ENCODE results near the gene ATP1A1.

Gene ATP1A1

DNA sequence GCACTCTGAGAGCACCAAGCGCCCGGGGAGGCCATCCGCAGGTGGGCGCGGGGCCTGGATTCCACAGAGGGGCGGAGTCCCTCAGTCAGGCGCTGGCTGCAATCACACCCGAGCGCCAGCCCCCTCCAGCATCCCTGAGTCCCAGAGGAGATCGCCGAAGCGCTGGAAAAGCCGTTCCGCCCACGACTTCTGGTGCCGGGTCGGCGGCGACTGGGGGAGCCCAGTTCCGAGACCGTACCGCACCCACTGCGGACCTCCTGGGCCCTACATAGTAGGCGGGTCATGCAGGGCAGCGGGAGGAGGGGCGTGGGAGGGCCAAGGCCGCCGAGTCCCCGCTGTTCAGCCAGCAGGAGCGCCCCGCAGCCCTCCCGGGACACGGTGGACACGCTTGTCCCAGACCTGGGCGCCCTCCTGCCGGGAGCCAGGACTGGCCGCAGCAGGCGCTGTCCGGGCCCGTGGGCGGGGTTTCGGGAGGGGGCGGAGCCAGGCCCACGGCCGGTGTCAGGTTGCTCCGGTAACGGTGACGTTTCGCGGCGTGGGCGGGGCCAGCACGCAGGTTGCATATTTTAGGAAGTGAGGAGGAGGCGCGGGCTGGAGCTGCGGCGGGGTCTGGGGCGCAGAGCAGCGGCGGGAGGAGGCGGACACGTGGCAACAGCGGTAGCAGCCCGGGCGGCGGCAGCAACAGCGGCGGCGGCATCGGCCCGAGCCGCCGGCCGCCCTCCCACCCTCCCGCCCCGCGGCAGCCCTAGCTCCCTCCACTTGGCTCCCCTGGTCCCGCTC, at the start of gene ATP1A1:
Gene ATP1A1, plus strand, starts transcription at position 594 of the 780 bp plus-strand sequence. CDS start 268 bp downstream, outside the sequence.
- DNase-seq (ENCODE audit: low read depth): peak; percentile 96

- no peak for DNase-seq (ENCODE audit: low read depth)
These were observed 49.6 kb upstream of the ATP1A1 start for GRCh38 chr1:116323491-116323890.

DNA sequence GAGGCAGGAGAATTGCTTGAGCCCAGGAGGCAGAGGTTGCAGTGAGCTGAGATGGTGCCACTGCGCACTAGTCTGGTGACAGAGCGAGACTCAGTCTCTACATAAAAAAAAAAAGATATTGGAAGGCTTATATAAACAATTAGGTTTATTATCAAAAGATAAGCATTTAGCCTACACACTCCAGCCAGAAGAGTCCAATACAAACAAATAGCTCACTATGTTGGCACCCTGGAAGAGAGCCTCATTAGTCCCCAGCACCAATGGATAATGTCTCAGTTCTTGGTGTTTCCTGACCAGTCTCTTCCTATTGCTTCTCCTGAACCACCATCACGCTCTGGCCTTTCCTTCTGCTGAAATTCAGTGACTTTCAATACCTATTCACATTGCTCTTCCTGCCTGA, 48.6 kb upstream of the ATP1A1 start:
- DNase-seq (ENCODE audit: low read depth): no peak

DNA sequence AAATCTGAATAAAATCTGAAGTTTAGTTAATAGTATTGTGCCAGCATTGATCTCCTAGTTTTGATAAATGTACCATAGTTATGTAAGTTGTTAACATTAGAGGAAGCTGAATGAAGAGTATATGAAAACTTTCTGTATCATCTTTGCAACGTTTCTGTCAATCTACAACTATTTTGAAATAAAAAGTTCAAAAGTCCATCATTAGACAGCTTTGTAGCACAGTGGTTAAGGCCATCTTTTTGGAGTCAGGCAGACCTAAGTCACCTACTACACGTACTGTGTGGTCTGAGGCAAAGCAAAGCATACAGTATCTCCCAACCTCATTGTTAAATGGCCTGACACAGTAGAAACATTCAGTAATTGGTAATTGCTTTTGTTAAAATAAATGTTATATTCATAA, 47.9 kb upstream of the ATP1A1 start:
- DNase-seq (ENCODE audit: low read depth): no peak

DNA sequence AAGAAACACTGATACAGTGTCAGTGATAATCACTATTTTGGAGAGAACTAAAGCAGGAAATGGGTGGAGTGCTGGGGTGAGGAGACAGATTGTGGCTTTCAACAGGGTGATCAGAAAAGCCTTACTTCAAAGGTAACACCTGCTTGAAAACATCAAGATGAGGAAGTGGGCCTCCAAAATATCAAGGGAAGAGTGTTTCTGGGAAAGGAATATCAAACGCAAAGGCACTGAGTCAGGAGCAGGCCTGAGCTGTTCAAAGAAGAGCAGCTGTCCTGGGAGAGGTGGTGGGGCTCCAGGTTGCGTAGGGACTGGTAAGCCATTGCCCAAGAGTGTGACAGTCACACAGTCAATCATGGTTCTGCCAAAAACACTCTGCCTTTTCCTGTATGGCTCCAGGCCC, 47.1 kb upstream of the ATP1A1 start:
- peak; percentile 9 for DNase-seq (ENCODE audit: low read depth)

GRCh38 chr1:116326486-116326885, 46.6 kb upstream of the ATP1A1 start:
- DNase-seq (ENCODE audit: low read depth): no peak

- no peak for DNase-seq (ENCODE audit: low read depth)
These were observed 44.4 kb upstream of the ATP1A1 start for GRCh38 chr1:116328671-116329070.

GRCh38 chr1:116329524-116330341, 43.3 kb upstream of the ATP1A1 start:
- DNase-seq (ENCODE audit: low read depth): no peak

GRCh38 chr1:116330342-116330652, 42.7 kb upstream of the ATP1A1 start:
- no peak for DNase-seq (ENCODE audit: low read depth)

- DNase-seq (ENCODE audit: low read depth): no peak
These were observed 42.2 kb upstream of the ATP1A1 start for GRCh38 chr1:116330846-116331245.

DNA sequence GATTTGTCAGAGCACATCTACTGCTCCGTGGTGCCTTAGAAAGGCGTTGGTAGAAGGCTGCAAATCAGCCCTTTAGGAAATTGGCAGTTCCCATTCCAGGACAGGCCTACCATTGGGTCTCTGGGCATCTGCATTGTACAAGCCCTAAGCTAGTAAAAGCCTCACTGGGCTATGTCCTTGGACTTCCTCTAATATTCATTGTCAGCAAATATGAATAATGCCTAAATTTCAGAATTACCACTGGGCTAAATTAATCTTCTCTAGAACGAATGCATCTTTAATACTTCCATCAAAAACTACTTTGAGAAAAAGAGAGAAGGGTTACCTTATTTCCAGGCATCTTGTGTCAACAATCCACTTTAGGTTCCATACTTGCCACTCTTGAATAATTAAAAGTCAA, 41.5 kb upstream of the ATP1A1 start:
- DNase-seq (ENCODE audit: low read depth): no peak

DNA sequence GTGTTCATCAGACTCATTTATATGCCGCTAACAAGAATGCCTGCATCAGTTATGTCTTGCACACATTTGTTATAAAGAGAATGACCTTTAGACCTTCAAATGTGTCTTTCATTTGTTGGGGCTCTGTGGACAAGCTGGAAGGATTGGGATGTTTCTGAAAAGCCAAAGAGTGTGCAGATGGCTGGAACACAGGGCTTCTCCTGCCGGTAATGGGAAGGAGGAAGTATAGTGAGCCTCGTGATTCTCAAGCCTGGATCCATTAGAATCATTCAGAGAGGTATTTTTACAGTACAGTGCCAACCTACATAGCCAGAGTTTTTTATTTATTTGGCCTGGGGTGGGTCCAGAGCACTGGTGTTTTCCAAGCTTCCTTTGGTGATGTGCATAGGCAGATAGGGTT, 40.6 kb upstream of the ATP1A1 start:
- DNase-seq (ENCODE audit: low read depth): no peak

GRCh38 chr1:116333171-116334014, 39.7 kb upstream of the ATP1A1 start:
- DNase-seq (ENCODE audit: low read depth): no peak

GRCh38 chr1:116334015-116334547, 39.0 kb upstream of the ATP1A1 start:
- DNase-seq (ENCODE audit: low read depth): no peak

- no peak for DNase-seq (ENCODE audit: low read depth)
These were observed 38.0 kb upstream of the ATP1A1 start for GRCh38 chr1:116334868-116335635.

GRCh38 chr1:116335850-116336624, 37.0 kb upstream of the ATP1A1 start:
- DNase-seq (ENCODE audit: low read depth): no peak

- no peak for DNase-seq (ENCODE audit: low read depth)
These were observed 35.6 kb upstream of the ATP1A1 start for GRCh38 chr1:116337398-116337797.

DNA sequence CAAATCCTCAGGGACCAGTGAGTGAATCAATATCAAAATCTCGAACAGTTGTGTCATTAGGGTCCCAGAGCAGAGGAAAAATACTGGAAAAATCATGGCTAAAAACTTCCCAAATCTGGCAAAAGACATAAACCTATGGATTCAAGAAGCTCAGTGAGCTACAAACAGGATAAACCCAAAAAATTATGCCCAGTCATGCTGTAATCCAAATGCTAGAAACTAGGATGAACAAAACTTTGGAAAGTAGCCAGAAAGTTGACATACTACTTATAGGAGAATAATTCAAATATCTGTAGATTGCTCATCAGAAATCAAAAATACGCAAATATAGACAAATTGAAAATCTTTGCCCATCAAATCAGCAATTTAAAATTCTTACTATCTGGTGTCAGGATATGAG, 34.6 kb upstream of the ATP1A1 start:
- no peak for DNase-seq (ENCODE audit: low read depth)

GRCh38 chr1:116340506-116341231, 32.4 kb upstream of the ATP1A1 start:
- DNase-seq (ENCODE audit: low read depth): no peak

DNA sequence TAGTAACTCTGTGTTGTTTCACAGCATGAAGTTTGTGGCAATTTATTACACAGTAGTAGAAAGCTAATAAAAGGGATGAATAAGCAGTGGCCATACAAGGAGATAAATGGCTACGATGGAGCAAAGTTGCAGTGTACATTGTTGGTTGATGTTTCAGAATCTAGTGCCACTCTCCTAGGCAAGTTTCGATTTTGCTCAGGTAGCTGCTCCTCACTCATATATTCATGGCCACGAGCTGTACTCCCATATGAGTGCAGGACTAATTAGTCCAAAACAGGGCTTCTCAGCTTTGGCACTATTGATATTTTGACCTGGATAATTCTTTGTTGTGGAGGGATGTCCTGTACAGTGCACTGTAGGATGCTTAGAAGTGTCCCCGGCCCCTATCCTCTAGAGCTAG, 30.0 kb upstream of the ATP1A1 start:
- no peak for DNase-seq (ENCODE audit: low read depth)
